ENCODE results near the gene ATP2B2.
A peak's percentile ranks its signal among the peaks of the same experiment; 100 is the strongest.

Gene ATP2B2

GRCh38 chr3:10360478-10360877 lies 144.9 kb downstream of the ATP2B2 start:
- no peak for DNase-seq (ENCODE audit: low read depth)

- DNase-seq (ENCODE audit: low read depth): no peak
Observed at GRCh38 chr3:10359761-10360161, 145.6 kb downstream of the ATP2B2 start.

GRCh38 chr3:10358309-10358980 lies 146.9 kb downstream of the ATP2B2 start:
- no peak for DNase-seq (ENCODE audit: low read depth)

- DNase-seq (ENCODE audit: low read depth): peak; percentile 92
Observed at GRCh38 chr3:10357592-10358308, 147.6 kb downstream of the ATP2B2 start.

- DNase-seq (ENCODE audit: low read depth): no peak
Observed at GRCh38 chr3:10357095-10357494, 148.3 kb downstream of the ATP2B2 start.

- DNase-seq (ENCODE audit: low read depth): no peak
Observed at GRCh38 chr3:10356461-10356981, 148.9 kb downstream of the ATP2B2 start.

- no peak for DNase-seq (ENCODE audit: low read depth)
Observed at GRCh38 chr3:10354361-10355015, 150.9 kb downstream of the ATP2B2 start.

GRCh38 chr3:10353661-10354360 lies 151.6 kb downstream of the ATP2B2 start:
- DNase-seq (ENCODE audit: low read depth): no peak

GRCh38 chr3:10353160-10353559 lies 152.2 kb downstream of the ATP2B2 start:
- DNase-seq (ENCODE audit: low read depth): no peak

- DNase-seq (ENCODE audit: low read depth): peak; percentile 56
Observed at GRCh38 chr3:10352146-10352911, 153.1 kb downstream of the ATP2B2 start.

- no peak for DNase-seq (ENCODE audit: low read depth)
Observed at GRCh38 chr3:10351013-10351735, 154.2 kb downstream of the ATP2B2 start.

GRCh38 chr3:10350324-10350985 lies 154.9 kb downstream of the ATP2B2 start:
- DNase-seq (ENCODE audit: low read depth): no peak

- DNase-seq (ENCODE audit: low read depth): no peak
Observed at GRCh38 chr3:10349801-10350200, 155.6 kb downstream of the ATP2B2 start.

GRCh38 chr3:10348404-10348721 lies 157.0 kb downstream of the ATP2B2 start:
- DNase-seq (ENCODE audit: low read depth): no peak

- no peak for DNase-seq (ENCODE audit: low read depth)
Observed at GRCh38 chr3:10347648-10348403, 157.6 kb downstream of the ATP2B2 start.

- DNase-seq (ENCODE audit: low read depth): no peak
Observed at GRCh38 chr3:10345911-10346310, 159.5 kb downstream of the ATP2B2 start.

GRCh38 chr3:10344944-10345575 lies 160.3 kb downstream of the ATP2B2 start:
- no peak for DNase-seq (ENCODE audit: low read depth)

- no peak for DNase-seq (ENCODE audit: low read depth)
Observed at GRCh38 chr3:10344147-10344943, 161.0 kb downstream of the ATP2B2 start.

Data from stromal cell of bone marrow (primary cell).